ENCODE data around the gene SPR.

Gene SPR

DNA sequence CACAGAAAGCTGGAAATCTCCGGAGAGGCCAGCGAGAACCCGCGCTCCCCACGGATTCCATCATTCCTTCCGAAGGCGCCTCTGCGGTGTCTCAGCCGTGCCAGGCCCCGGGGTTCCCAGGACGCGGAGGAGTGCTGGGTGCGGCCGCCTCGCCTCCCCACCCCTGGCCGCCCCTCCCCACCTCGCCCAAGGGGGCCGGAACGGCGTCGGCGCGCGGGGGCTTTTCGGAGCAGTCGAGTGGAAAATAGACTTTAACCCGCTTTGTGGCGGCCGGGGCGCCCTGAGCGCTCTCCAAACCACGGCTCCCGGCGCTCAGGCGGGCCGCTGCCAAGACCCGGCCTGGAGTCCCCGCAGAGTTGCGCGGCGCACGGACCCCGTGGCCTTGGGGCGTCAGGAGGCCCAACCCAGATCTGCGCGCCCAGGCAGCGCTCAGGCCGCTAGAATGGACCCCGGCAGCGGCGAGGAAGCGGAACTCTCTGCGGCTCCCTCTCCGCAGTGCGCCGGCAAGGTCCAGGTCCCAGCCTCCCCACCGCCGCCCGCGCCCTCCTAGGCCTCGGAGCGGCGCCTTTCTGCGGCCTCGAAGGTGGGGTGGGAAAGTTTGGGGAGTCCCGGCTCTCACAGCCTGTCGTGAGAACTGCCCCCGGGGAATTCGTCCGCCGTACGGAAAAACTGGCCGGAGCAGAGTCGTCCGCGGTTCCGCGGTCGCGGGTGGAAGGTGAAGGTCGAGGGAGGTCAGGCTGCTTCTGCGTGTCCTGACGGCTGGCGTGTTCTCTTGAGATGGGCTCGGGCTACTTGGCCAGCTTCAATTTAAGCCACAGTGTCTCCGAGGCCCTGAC lies 28.9 kb downstream of the SPR start:
- DNase-seq (ENCODE audit: low spot score) = peak; percentile 76

GRCh38 chr2:72916743-72917137 lies 29.5 kb downstream of the SPR start:
- DNase-seq (ENCODE audit: low spot score) = peak; percentile 23

- peak; percentile 90 for DNase-seq (ENCODE audit: low spot score)
These were observed 30.1 kb downstream of the SPR start, which contains the start of gene EMX1 for GRCh38 chr2:72917138-72917876. Gene EMX1, plus strand, starts transcription at chr2:72917519. Its CDS starts 334 bp downstream, at chr2:72917853.

- peak; percentile 37 for DNase-seq (ENCODE audit: low spot score)
These were observed 30.8 kb downstream of the SPR start for GRCh38 chr2:72917877-72918553.

DNA sequence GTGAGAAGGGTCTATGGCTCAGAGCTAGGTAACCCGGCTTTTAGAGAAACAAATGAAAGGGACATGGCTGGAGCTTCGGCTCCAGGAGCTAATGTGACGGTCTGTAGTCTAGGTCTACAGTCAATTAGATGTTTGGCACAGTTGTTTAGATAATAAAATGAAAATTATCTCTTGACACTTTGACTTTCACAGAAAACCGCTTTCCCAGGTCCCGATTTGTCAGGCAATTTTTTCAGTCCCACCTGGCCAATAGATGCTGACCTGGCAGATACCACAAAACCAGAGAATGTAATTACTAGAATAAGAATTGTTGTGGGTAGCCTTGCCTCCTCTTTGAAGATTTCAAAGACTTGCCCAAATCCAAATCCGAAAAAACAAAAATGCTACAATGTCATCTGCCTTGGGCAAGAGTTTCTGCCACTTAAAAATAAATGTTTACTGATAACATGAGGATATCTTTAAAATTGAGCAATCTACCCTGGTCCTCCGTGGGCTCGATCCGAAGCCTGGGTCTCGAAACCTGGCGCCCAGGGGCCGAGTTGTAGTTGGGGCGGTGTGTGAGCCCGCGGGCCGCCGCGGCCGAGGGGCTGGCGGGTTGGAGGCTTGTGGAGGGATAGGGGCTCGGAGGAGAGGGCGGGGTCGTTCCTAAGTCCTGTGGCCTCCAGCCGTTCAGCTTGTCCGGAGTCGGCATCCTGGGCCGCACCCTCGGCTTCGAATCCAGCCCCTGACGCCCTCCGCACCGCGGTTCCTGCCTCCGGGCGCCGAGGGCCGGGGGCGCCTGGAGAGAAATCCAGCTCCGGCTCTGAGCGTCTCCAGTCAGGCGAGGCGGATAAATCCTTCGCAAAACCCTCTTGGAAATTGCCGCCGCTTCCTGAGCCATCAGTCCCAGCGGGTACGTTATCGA lies 32.5 kb downstream of the SPR start:
- peak; percentile 9 for DNase-seq (ENCODE audit: low spot score)

DNA sequence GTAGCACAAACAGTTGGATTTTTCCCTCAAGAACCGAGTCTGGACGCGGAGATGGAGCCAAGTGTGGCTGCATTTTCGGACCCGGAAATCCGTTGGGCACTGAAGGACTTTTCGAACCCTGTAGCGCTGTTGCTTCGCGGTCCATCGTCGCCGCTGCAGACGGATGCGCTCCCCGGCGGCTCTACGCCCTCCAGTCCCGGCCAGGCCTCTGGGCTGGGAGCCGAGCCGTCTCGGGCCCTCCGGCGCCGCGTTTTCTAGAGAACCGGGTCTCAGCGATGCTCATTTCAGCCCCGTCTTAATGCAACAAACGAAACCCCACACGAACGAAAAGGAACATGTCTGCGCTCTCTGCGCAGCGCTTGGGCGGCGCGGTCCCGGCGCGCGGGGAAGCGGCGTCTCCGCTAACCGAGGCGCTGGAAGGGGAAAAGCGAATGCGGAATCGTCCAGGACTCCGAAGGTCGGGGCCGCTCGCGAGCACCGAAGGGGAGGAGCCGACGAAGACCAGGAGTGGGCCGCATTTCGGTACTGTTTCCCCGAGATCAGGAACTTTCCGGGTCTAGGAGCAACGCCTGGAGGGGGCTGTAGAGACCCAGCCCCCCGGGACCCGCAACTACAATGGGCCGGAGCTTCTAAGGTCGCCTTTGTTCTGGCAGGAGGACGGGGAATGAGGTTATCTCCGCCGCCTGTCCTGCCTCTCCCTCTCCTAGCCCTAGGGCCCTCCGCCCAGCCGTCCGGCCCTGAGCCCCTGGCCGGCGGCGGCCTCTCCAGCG lies 33.3 kb downstream of the SPR start:
- no peak for DNase-seq (ENCODE audit: low spot score)

- no peak for DNase-seq (ENCODE audit: low spot score)
These were observed 34.1 kb downstream of the SPR start for GRCh38 chr2:72921088-72921851.

- no peak for DNase-seq (ENCODE audit: low spot score)
These were observed 34.6 kb downstream of the SPR start for GRCh38 chr2:72921853-72922252.

DNA sequence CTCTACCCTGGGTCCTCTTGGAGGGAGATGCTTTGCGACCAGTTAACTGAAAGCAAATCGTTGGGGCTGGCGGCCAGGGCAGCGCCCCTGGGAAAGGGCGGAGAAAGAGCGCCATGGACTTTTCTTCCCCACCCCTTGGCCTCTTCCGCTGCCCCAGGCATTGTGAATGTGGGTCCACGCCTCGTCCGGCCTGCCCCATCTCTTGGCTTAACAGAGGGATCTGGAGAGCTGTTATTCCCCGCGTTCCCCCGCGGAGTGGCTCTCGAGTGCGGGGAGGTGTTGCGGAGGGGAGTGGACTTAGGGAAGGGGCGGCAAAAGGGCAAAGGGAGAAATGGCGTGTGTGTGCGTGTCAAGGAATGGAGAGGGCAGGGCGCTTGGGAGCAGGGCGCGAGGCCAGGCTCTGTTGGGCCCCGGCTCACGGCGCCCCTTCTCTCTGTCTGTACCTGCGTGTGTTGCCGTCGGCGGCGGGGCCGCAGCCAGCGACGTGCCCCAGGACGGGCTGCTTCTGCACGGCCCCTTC lies 36.7 kb downstream of the SPR start:
- DNase-seq (ENCODE audit: low spot score) = no peak

DNA sequence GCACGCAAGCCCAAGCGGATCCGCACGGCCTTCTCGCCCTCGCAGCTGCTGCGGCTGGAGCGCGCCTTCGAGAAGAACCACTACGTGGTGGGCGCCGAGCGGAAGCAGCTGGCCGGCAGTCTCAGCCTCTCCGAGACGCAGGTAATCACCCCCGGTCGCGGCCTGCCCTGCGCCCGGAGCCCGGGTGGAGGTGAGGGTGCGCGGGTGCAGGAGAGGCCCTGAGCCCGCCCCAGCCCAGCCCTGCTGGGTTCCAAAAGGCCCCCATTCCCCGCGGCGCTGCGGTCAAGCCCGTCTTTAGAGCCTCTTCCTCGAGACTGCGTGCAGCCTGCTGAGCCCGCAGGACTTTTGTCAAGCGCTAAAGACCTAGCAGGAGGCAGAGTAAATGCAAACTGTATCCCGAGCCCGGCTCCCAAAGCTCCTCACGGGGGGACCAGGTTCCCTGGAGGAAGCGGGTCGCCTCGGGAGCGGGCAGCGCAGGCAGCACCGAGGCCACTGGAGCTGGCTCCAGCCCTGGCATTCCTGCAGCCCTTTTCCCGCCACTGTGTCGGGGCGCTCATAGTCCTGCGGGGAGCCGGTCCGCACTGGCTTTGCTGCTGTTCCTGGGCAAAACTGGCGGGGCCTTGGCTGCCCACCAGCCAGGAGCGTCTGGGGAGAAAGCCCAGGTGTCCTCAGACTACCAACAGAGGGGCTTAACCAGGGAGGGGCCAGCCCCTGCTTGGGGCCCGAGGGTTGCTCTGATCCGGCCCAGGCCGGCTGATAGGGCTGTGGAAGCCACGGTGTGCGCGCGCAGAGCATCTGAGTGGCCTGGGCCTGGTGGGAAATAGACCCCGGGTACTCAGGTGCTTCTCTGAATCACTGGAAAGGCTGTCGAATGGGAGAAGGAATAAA lies 37.4 kb downstream of the SPR start:
- DNase-seq (ENCODE audit: low spot score) = no peak

DNA sequence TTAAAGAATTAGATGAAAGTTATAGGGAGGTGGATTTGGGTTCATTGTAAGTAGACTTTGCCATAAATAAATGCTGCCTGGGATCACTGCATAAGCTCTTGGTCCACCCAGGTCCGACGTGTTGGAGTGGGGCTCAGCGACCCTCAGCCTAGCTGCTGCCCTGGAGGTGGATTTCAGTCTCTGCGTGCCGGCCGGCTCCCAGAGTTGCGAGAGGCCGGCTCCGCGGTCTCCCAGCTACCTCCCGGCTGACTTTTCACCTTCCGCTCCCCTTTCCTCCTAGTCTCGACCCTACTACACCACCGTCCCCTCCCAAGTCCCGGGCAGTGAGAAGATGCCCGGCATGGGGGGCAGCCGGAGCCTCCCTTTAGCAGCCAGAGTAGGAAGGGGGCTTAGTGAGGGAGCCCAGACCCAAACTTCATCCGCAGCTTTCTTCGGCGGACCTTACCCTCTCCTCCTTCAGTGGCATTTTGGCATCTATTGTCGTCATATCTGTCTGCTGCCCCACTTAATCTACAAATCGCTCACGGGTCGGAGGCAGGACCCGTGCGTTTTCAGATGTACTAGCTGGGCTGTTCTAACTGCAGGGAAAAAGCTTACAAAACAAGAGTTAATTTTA lies 38.2 kb downstream of the SPR start:
- no peak for DNase-seq (ENCODE audit: low spot score)

- DNase-seq (ENCODE audit: low spot score) = no peak
These were observed 39.2 kb downstream of the SPR start for GRCh38 chr2:72926368-72926767.

DNA sequence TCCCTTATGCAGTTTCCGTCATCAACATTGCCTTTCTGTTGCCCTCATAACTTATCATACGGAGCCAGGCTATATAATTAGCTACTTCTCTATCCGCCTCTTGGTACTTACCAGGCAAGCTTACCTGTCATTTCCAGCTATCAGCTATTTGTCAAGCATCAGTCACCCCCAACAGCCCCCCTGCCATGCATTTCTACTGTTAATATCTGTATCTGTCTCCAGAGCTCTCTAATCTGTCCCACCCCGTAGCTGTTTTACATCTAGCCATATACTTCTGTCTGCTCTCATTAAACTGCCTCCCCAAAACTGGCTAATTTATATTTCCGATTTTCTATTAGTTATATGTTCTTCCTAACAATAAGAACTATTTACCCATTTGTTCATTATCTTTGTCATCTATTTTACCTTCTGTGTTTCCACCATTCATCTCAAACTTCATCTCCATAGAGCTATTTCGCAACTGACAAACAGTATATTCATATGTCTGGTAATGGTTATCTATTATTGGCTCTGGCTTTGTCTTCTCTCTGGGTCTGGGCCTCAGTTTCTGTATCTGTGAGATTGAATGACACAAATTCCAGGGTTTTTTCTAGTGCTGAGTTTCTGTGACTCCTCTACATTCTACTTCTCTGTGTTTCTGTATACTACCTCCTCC lies 39.7 kb downstream of the SPR start:
- DNase-seq (ENCODE audit: low spot score) = no peak

DNA sequence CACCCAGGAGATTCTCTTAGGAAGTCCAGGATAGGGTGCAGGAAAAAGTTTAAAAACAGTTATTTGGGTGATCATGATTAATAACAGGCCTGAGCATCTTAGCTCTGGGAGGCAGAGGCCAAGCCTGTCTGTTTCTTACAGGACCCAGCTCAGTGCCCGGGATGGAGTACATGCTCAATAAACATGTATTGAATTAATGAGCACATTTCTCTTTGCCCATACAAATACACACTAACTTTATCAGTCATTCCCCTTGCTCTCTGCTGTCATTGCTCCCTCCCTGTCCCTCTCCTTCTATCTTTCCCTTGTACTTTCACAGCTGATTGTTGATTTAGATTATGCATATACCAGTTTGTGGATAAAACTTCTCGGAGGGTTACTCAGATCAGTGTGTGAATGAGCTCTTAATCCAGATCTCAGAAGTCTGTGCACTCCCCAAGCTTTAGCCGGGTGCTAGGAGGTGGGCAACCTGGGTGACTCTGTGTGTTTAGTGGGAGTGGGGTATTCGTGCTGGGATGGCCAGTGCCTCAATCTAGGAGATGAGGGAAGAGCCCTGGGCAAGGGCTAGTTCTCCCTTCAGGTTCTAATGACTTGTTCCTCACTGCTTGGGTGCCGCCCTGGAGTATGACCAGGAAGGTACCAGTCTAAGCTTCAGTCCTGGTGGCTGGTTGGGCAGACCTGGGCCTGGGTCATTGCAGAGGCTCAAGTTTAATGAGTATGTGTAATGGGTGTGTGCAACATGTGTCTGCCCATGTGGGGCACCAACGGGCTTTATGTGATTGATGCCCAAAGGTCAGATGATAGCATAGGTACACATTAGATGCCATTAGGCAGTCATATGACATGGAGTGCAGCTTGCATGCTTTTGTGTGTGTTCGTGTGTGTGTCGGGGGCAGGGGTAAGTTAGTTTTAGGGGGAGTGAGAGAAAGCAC lies 40.7 kb downstream of the SPR start:
- no peak for DNase-seq (ENCODE audit: low spot score)

- no peak for DNase-seq (ENCODE audit: low spot score)
These were observed 41.8 kb downstream of the SPR start for GRCh38 chr2:72929010-72929409.

GRCh38 chr2:72931280-72931910 lies 44.2 kb downstream of the SPR start:
- no peak for DNase-seq (ENCODE audit: low spot score)

Data from SW480 (cell line).